ENCODE results near the gene OPRL1.
"Not testable (repeated sequence)": the region's sequence is repeated elsewhere in the genome, so short reads cannot be mapped to it uniquely, and the experiment has no call there.

GRCh38 chr20:64088586-64088985 lies 8.7 kb downstream of the OPRL1 start:
- TF ChIP-seq POLR2A (IDR thresholded peaks at IDR 0.05) = not testable (repeated sequence)
- TF ChIP-seq, protein P1, sequence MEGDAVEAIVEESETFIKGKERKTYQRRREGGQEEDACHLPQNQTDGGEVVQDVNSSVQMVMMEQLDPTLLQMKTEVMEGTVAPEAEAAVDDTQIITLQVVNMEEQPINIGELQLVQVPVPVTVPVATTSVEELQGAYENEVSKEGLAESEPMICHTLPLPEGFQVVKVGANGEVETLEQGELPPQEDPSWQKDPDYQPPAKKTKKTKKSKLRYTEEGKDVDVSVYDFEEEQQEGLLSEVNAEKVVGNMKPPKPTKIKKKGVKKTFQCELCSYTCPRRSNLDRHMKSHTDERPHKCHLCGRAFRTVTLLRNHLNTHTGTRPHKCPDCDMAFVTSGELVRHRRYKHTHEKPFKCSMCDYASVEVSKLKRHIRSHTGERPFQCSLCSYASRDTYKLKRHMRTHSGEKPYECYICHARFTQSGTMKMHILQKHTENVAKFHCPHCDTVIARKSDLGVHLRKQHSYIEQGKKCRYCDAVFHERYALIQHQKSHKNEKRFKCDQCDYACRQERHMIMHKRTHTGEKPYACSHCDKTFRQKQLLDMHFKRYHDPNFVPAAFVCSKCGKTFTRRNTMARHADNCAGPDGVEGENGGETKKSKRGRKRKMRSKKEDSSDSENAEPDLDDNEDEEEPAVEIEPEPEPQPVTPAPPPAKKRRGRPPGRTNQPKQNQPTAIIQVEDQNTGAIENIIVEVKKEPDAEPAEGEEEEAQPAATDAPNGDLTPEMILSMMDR (IDR thresholded peaks at IDR 0.05) = not testable (repeated sequence)

All from tibial nerve (tissue), 3 donors.